CD4-positive, alpha-beta T cell treated with Interleukin-17A for 1 hour (primary cell): Measurements from ENCODE around the gene ISX.
"Not testable (repeated sequence)": the region's sequence is repeated elsewhere in the genome, so short reads cannot be mapped to it uniquely, and the experiment has no call there.

Experiments used
- DNase-seq: peaks from one replicate; pipeline ENCODE4 v3.0.0-alpha.2; 2020

Gene ISX

DNA sequence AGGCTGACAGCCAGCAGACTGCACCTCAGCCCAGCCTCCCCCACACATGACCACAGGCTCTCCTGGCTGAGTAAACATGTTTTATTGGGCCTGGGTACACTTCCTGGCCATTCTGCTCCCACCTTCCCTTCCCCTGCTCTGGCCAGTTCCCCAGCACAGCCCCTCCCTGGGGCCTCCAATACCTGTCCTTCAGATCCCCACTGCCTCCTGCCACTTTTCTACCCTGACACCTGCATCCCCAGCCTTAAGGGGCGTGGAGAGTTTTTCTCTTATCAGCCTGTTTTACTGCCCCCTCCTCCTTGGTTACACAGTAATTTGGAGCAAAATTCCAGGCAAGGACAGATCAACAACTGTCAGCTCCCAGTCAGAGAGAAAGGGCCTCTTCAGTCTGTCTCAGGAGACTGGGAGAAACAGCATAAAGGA is at the start of gene ISX:
Gene ISX (plus strand): TSS at position 363 of the 423 bp plus-strand sequence. CDS start 930 bp downstream, outside the sequence.
- DNase-seq: no peak

DNA sequence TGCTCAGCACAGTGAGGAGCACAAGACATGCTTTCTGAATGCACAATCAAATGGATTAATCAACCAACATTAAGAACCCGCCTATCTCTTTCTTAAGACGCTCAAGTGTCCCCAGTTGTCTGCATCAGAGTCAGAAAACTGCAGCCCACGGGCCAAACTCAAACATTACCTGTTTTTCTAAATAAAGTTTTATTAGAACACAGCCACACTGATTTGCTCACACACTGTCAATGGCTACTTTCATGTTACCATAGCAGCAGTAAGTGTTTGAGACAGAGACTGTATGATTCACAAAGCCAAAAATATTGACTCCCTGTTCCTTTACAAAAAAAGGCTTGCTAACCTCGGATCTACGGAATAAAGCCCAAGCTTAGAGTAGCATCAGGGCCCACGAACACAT is 49.0 kb upstream of the ISX start:
- no peak for DNase-seq

- DNase-seq: no peak
Observed at GRCh38 chr22:35018995-35019394, 47.0 kb upstream of the ISX start.

DNA sequence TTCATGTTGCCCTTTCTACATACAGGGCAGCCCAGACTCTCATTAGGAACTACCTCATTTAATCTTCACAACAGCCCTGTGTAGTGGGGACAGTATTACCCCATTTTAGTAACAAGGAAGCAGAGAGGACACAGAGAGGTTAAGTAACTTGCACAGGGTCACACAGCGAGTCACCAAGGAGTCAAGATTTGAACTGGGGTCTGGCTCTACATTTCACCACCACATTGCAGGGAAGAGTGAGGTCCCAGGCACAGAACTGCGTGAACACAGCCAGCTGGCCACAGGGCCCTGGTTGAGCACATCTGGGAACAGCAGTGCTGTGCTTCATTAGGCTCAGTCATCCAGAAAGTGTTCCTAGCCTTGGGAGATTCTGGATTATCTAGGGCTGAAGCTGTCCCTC is 45.4 kb upstream of the ISX start:
- no peak for DNase-seq

DNA sequence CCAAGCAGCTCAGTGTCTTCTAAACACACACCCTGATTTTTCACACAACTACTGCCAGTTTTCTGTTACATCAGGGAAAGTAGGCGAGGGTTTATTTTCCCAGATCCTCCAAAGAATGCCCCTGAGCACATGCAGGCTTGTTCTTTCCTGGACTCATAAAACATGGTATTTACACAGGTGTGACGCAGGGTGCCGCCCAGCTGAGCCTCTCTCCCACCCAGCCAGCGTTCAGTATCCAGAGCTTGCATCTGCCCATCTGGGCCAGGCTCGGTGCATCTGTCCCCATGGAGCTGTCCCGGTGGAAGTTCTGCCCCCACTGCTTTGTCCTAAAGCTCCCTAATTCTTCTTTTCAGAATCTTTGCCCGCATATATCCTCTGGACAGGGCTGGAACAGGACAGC is 44.8 kb upstream of the ISX start:
- DNase-seq: no peak

DNA sequence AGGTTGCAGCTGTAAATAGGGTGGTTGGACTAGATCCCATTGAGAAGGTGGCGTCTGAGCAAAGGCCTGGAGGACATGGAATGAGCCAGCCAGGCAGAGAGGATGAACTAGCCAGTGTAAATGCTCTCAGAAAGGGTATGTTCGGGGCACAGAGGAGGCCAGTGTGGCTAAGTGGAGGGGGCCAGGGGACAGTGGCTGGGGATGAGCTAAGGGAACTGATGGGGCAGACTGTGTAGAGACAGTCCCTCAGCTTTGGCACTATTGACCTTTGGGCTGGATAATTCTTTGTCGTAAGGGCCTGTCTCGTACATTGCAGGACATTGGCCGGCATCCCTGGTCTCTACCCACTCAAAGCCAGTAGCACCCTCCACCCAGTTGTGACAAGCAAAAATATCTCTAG is 43.7 kb upstream of the ISX start:
- no peak for DNase-seq

GRCh38 chr22:35023692-35024363 is 42.1 kb upstream of the ISX start:
- DNase-seq: peak; percentile 11

GRCh38 chr22:35024364-35024692 is 41.6 kb upstream of the ISX start:
- no peak for DNase-seq

GRCh38 chr22:35030112-35030511 is 35.8 kb upstream of the ISX start:
- not testable (repeated sequence) for DNase-seq

DNA sequence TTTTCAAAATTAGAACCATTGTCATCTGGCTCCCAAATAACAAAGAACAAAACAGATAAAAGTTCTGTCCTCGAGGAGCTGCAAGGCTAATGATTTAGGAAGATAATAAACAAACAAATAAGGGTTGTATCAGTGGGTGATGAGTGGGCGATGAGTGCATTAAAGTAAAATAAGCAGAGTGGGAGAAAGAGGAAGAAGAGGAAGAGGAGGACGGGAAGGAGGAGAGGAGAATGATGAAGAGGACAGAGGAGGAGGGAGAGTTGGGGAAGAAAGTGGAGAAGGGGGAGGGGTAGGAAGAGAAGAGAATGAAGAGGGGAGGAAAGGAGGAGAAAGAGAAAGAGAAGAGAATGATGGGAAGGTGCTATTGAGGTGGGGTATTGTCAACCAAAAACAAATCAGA is 33.4 kb upstream of the ISX start:
- DNase-seq: no peak

DNA sequence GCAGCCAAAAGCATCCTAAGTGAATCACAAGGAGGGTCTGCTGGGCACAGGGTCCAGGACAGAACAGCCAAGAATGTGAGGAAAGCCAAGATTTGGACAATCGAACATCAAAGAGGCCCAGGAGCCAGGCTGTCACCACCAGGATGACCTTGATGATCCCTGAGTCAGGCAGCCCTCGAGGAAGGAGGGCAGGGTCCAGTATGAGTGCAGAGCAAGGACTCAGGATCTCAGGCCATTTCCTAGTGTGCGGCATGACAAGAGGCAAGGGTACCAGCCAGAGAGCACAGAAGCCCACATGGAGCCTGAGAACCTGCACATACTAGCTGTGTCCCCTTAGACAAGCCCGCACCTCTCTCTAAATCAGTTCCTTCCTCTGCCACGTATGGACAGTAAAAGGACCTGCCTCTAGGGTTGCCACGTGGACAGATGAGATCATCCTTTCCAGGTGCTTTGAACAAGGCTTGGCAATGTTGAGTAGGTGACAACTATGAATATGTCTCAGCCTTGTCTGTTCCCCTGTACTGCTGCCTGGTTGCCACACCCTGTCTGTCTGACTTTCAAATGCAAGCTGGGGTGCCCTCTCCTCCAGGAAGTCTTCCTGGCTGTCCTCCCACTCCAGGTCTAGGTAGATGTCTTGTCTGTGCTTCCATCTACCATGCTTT is 32.2 kb upstream of the ISX start:
- DNase-seq: no peak

DNA sequence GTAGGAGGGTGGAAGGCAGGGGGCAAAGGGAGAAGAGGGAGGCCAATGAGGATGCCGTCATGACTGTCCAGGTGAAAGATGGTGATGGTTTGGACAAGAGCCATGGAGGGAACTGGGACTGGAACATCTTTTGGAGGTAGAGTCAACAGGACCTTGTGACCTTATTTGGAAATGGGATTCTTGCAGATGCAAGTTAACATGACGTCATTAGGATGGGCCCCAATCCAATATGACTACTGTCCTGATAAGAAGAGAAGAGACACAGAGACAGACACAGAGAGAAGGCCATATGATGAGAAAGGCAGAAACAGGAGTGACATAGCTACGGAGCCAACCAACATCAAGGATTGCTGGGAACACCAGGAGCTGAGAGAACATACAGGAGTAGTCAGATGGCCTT is 31.0 kb upstream of the ISX start:
- no peak for DNase-seq

- DNase-seq: no peak
Observed at GRCh38 chr22:35037089-35037488, 28.9 kb upstream of the ISX start.

DNA sequence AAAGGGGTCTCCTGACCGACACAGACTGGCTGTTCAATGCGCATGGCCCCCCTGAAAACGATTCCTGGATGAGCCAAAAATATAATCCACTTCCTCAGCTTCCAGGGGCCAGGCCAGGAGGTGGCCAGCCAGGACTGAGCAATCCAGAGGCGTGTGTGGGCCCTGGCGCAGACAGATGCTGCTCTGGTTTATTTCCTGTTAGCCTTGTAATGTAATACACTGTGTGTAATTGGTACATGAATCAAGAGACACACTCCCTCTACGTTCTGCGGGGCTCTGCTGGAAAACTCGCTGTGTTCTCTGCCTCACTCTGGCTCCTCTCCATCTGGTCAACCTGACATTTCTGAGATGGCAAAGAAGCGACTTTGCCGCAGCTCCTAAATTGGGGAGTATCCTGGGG is 26.3 kb upstream of the ISX start:
- no peak for DNase-seq

GRCh38 chr22:35043252-35043933 is 22.6 kb upstream of the ISX start:
- DNase-seq: no peak

- DNase-seq: no peak
Observed at GRCh38 chr22:35043934-35044319, 22.0 kb upstream of the ISX start.

DNA sequence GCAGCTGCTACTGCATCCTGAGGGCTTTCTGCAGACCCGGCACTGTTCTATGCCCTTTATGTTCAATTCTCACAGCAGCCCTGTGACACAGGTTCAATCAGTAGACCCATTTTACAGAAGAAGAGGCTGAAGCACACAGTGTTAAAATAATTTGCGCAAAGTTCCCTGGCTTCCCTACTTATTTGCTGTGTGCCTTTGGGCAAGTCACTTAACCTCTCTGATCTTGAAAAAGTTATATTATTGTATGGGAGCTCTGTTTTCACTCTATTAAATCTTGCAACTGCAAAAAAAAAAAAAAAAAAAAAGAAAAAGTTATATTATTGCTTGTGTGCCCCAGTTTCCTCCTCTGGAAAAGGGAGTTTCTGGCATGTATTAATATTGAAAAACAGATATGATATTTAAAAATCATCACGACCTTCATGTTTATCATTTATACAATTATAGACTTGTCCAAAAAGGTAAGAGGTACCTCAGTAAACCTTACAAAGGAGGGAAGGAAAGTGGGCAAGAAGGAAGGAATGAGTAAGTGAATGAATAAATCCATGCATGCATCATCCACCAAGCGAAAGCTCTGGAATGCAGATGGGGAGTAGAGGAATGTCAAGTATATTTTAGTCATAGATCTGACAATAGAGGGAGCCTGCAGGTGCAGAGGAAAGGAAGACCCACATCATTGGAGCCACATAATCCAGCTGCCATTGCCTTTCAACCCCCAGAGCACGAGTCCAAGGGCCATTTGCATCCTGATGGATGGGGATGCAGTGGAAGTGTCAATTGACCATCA is 21.2 kb upstream of the ISX start:
- no peak for DNase-seq

- no peak for DNase-seq
Observed at GRCh38 chr22:35045451-35045850, 20.5 kb upstream of the ISX start.

- no peak for DNase-seq
Observed at GRCh38 chr22:35046744-35047462, 19.1 kb upstream of the ISX start.

DNA sequence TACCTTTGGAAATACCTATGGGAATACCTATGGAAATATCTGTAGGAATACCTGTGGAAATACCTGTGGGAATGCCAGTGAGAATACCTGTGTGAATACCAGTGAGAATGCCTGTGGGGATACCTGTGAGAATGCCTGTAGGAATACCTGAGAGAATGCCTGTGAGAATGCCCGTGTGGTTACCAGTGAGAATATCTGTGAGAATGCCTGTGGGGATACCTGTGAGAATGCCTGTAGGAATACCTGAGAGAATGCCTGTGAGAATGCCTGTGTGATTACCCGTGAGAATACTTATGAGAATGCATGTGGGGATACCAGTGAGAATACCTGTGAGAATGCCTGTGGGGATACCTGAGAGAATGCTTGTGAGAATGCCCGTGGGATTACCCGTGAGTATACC is 15.9 kb upstream of the ISX start:
- DNase-seq: not testable (repeated sequence)

- DNase-seq: no peak
Observed at GRCh38 chr22:35051013-35051535, 14.9 kb upstream of the ISX start.

DNA sequence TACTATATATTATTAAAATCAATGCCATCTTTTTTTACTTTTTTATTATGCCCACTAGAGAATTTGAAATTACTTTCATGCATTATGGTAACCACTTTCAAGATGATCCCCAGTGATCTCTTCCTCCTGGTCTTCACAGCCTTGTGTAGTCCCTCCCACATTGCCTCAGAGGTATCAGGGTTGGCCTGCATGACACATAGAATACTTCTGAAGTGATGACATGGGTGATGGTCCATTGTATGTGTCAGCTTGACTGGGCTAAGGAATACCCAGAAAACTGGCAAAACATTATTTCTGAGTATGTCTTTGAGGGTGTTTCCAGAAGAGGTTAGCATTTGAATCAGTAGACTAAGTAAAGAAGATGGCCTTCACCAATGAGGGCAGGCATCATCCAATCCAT is 14.2 kb upstream of the ISX start:
- DNase-seq: no peak
